Stomach (tissue), 9 donors: ENCODE data around the gene ZNF423. TPM values are rescaled to one million over a fixed set of nuclear protein-coding genes. Genes with fewer than 3 reads are reported as not detected.
A peak's percentile ranks its signal among the peaks of the same experiment; 100 is the strongest.

Experiments used
- DNase-seq, 2 donors: peaks; one replicate each; pipeline versions ENCODE4 v3.0.0 to v3.0.0-alpha.2; 2013 to 2019
- H3K27ac ChIP-seq, 5 donors: fragments of 200-600 bp in 4 of 5; sonication (generic) in 4 of 5; one replicate each; pipeline ENCODE4 v1.5.1; 2013 to 2019; ENCODE audit warnings: mild to moderate bottlenecking in 1 of 5, moderate library complexity in 1 of 5
- H3K27me3 ChIP-seq, 3 donors: fragments of 200-600 bp; sonication (generic); one replicate each; pipeline ENCODE4 v1.5.1; 2017 to 2019; ENCODE audit warnings: mixed run types in 1 of 3
- H3K36me3 ChIP-seq, 4 donors: fragments of 200-600 bp; sonication (generic); 1 replicate in 3 of 4; 2 replicates in 1 of 4; pipeline ENCODE4 v1.5.1; 2016 to 2019
- H3K4me1 ChIP-seq, 4 donors: fragments of 200-600 bp; sonication (generic); one replicate each; pipeline ENCODE4 v1.5.1; 2016 to 2019
- H3K4me3 ChIP-seq, 4 donors: fragments of 200-600 bp; sonication (generic) in 3 of 4; one replicate each; pipeline ENCODE4 v1.5.1; 2016 to 2019; ENCODE audit warnings: mild to moderate bottlenecking in 1 of 4
- H3K9me3 ChIP-seq, 4 donors: fragments of 200-600 bp; sonication (generic); one replicate each; pipeline ENCODE4 v1.5.1; 2016 to 2019
- CTCF ChIP-seq, 7 experiments: fragments of 450-650 bp in 4 of 7; fragments of 200-600 bp in 3 of 7; sonication (generic) in 3 of 7; IDR thresholded peaks; one replicate each; pipeline ENCODE4 v1.5.1; 2016 to 2019; ENCODE audit warnings: antibody characterized with exemption in 7 of 7, control low read depth in 2 of 7, mild to moderate bottlenecking in 1 of 7
- EP300 ChIP-seq: sonication (generic); formaldehyde crosslinking; IDR thresholded peaks from one replicate; pipeline ENCODE4 v1.6.1; 2017; ENCODE audit warnings: antibody characterized with exemption
- POLR2A ChIP-seq, 4 donors: fragments of 450-650 bp; IDR thresholded peaks; one replicate each; pipeline ENCODE4 v1.6.1; 2016; ENCODE audit warnings: antibody characterized with exemption in 4 of 4, control low read depth in 2 of 4, mild to moderate bottlenecking in 1 of 4, moderate library complexity in 1 of 4
- POLR2AphosphoS5 ChIP-seq, 3 donors: sonication (generic); formaldehyde crosslinking; IDR thresholded peaks; one replicate each; pipeline ENCODE4 v1.6.1; 2016; ENCODE audit warnings: antibody characterized with exemption in 3 of 3
- WGBS, 5 donors: extraction: QIAGEN DNeasy Blood & Tissue Kit in 3 of 5; methylation state at CpG; one replicate each; pipeline versions ENCODE4 v1.1.5 to v1.1.7; 2013 to 2018; 5-methylcytosine and 5-hydroxymethylcytosine counted together
- intact Hi-C: fragments of 100-400 bp; cut with DNase I; formaldehyde crosslinking; loops from one replicate; pipeline ENCODE4 v1.15.1; 2023; ENCODE audit warnings: low total_unique reads
- polyA plus RNA-seq, 3 donors: library from polyadenylated mRNA; stranded (reverse); fragments of 200-250 nt; gene quantifications; one replicate each; pipeline ENCODE4 v1.2.3, GENCODE V29; 2013
- total RNA-seq, 5 donors: library from RNA; depleted of rRNA; stranded (reverse); fragments of >200 nt; gene quantifications; one replicate each; pipeline versions ENCODE4 v1.1.0 to v1.2.3, GENCODE V29; 2014 to 2016
- donor health status: healthy with polysubstance abuse.
- donor health status: Bipolar disorder and iron deficiency.
- donor health status: healthy.

The ZNF423 gene
- total and polyA plus RNA-seq, 8 donors = 0.29 to 3.5 (median 1.0) TPM

GRCh38 chr16:49839017-49839825, 16.7 kb downstream of the ZNF423 start:
- 49 to 62% (median 57%) methylated on average over 11 to 26 of the region's 26 CpGs for WGBS, 5 donors
- TF ChIP-seq POLR2A (IDR thresholded peaks at IDR 0.05) (no peak), POLR2AphosphoS5 (IDR thresholded peaks at IDR 0.05) (no peak), CTCF (IDR thresholded peaks at IDR 0.05) (no peak), EP300 (no peak)
- Histone ChIP-seq H3K27me3 (peaks cover 0 to 46% (median 16%) of the 10 kb centered on the region in 3 donors), H3K27ac (peak overlapping the region in 4 of 5 donors; percentile 13 to 76 (median 43)), H3K4me1 (peaks cover 13 to 46% (median 32%) of the 10 kb centered on the region in 4 donors), H3K9me3 (no peaks in the 10 kb centered on the region), H3K36me3 (no peaks in the 10 kb centered on the region), H3K4me3 (peak overlapping the region; percentile 13 to 33 (median 26))
- peak in 1 of 2 donors; percentile 56 for DNase-seq
- intact Hi-C loops = no loop called here

- WGBS, 5 donors = 11 to 42% (median 14%) methylated on average over 9 to 63 of the region's 63 CpGs
- peak in 1 of 2 donors; percentile 74 for DNase-seq
- intact Hi-C loops = no loop called here
- peak overlapping the region in 4 of 5 donors; percentile 13 to 76 (median 43) for H3K27ac ChIP-seq
- no peak for TF ChIP-seq CTCF (IDR thresholded peaks at IDR 0.05)
- TF ChIP-seq EP300 = no peak
- TF ChIP-seq POLR2A (IDR thresholded peaks at IDR 0.05) = no peak
- TF ChIP-seq POLR2AphosphoS5 (IDR thresholded peaks at IDR 0.05) = no peak
- peaks cover 15 to 51% (median 37%) of the 10 kb centered on the region in 4 donors for H3K4me1 ChIP-seq
- H3K27me3 ChIP-seq = peaks cover 0 to 46% (median 16%) of the 10 kb centered on the region in 3 donors
- H3K36me3 ChIP-seq = no peaks in the 10 kb centered on the region
- H3K4me3 ChIP-seq = peak overlapping the region; percentile 13 to 33 (median 26)
- H3K9me3 ChIP-seq = no peaks in the 10 kb centered on the region
These were observed 17.4 kb downstream of the ZNF423 start for GRCh38 chr16:49838441-49839016.

DNA sequence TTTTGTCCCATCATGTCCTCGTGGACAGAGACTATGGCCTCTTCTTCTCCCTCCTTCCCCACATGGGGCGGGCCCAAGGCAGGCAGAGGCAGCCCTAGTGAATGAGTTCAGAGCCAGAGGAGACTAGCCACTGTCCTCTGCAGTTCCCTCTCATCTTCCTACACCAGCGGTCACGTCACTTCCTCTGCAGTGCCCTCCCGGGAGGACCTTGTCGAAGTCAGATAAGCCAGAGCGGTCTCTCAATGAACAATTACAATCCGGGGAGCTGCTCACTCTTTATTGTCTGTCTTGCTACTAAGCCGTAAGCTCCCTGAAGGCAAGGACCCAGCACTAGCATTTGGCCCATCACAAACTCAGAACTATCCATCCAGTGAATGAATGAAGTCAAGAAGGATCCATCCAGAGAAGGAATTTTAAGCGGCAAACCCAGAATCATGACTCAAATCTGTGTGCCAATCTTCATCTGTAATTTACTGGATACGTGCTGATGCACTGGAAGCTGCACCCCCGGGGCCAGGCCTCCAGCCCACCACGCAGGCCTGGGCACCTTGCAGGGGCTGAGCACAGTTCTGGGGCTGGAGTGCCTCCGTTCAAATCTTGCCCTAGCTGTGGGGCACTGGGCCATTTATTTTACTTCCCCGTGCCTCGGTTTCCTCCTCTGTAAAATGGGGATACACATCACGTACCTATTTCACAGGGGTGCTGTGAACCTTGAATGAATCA, 18.1 kb downstream of the ZNF423 start:
- H3K27ac ChIP-seq = peak overlapping the region in 3 of 5 donors; percentile 17 to 76 (median 69)
- peak in 1 of 2 donors; percentile 57 for DNase-seq
- WGBS, 5 donors = 80 to 87% (median 85%) methylated on average over 17 of the region's 17 CpGs
- peak overlapping the region in 1 of 4 donors; percentile 29 for H3K4me3 ChIP-seq
- intact Hi-C loops = no loop called here
- H3K36me3 ChIP-seq = no peaks in the 10 kb centered on the region
- peaks cover 0 to 46% (median 16%) of the 10 kb centered on the region in 3 donors for H3K27me3 ChIP-seq
- TF ChIP-seq POLR2A (IDR thresholded peaks at IDR 0.05) (no peak), CTCF (IDR thresholded peaks at IDR 0.05) (no peak), POLR2AphosphoS5 (IDR thresholded peaks at IDR 0.05) (no peak), EP300 (no peak)
- H3K4me1 ChIP-seq = peaks cover 15 to 56% (median 38%) of the 10 kb centered on the region in 4 donors
- H3K9me3 ChIP-seq = no peaks in the 10 kb centered on the region

- Histone ChIP-seq H3K4me3 (no peak overlapping the region), H3K4me1 (peaks cover 15 to 61% (median 40%) of the 10 kb centered on the region in 4 donors), H3K36me3 (no peaks in the 10 kb centered on the region), H3K27ac (peak overlapping the region in 3 of 5 donors; percentile 36 to 85 (median 79)), H3K27me3 (peaks cover 0 to 46% (median 16%) of the 10 kb centered on the region in 3 donors), H3K9me3 (no peaks in the 10 kb centered on the region)
- intact Hi-C loops = no loop called here
- TF ChIP-seq CTCF (IDR thresholded peaks at IDR 0.05) (no peak), EP300 (no peak), POLR2AphosphoS5 (IDR thresholded peaks at IDR 0.05) (no peak), POLR2A (IDR thresholded peaks at IDR 0.05) (no peak)
- DNase-seq = no peak
- 66 to 86% (median 81%) methylated on average over 5 of the region's 5 CpGs for WGBS, 5 donors
These were observed 19.2 kb downstream of the ZNF423 start for GRCh38 chr16:49836668-49837067.
